Cortex of kidney (tissue), 1 donor: ENCODE measurements around the gene TSSC4.

ENCODE experiments used
- DNase-seq: peaks from one replicate; lab custom pipeline; 2025; lab: John Stamatoyannopoulos, UW

Gene TSSC4

GRCh38 chr11:2418693-2419360 lies 18.3 kb downstream of the TSSC4 start:
- DNase-seq, result no peak

- no peak for DNase-seq
Observed at GRCh38 chr11:2419638-2420501, 19.3 kb downstream of the TSSC4 start.

GRCh38 chr11:2420502-2421225 lies 20.1 kb downstream of the TSSC4 start:
- DNase-seq, result no peak

GRCh38 chr11:2421226-2421994 lies 20.9 kb downstream of the TSSC4 start:
- DNase-seq, result no peak

- no peak for DNase-seq
Observed at GRCh38 chr11:2421996-2422395, 21.4 kb downstream of the TSSC4 start.

- DNase-seq, result no peak
Observed at GRCh38 chr11:2422461-2423156, 22.1 kb downstream of the TSSC4 start.

- no peak for DNase-seq
Observed at GRCh38 chr11:2423157-2424025, 22.8 kb downstream of the TSSC4 start.

GRCh38 chr11:2424811-2425495 lies 24.4 kb downstream of the TSSC4 start:
- no peak for DNase-seq

- no peak for DNase-seq
Observed at GRCh38 chr11:2425506-2425905, 25.0 kb downstream of the TSSC4 start.

GRCh38 chr11:2426221-2426620 lies 25.7 kb downstream of the TSSC4 start:
- DNase-seq, result no peak

GRCh38 chr11:2426826-2427521 lies 26.4 kb downstream of the TSSC4 start:
- no peak for DNase-seq

GRCh38 chr11:2427721-2428321 lies 27.3 kb downstream of the TSSC4 start:
- DNase-seq, result no peak

GRCh38 chr11:2428322-2428795 lies 27.8 kb downstream of the TSSC4 start:
- no peak for DNase-seq

- no peak for DNase-seq
Observed at GRCh38 chr11:2431395-2431794, 30.8 kb downstream of the TSSC4 start.

GRCh38 chr11:2432171-2432621 lies 31.6 kb downstream of the TSSC4 start:
- no peak for DNase-seq

GRCh38 chr11:2432628-2433071 lies 32.1 kb downstream of the TSSC4 start:
- no peak for DNase-seq

- no peak for DNase-seq
Observed at GRCh38 chr11:2433106-2433925, 32.8 kb downstream of the TSSC4 start.
